ENCODE results near the gene KCNA2.

The KCNA2 gene

GRCh38 chr1:110604586-110605148 lies 1.5 kb downstream of the KCNA2 start:
- H3K27me3 ChIP-seq (ENCODE audit: insufficient read depth, poor library complexity, severe bottlenecking), result peaks cover 46% of the 10 kb centered on the region
- H3K27ac ChIP-seq (replicated peaks), result no peak overlapping the region
- H3K4me3 ChIP-seq (replicated peaks; ENCODE audit: insufficient read depth, low read length), result no peak overlapping the region
- TF ChIP-seq POLR2AphosphoS5 (IDR thresholded peaks at IDR 0.05; ENCODE audit: low read depth), result no peak
- TF ChIP-seq SPI1 (IDR thresholded peaks at IDR 0.05; ENCODE audit: borderline replicate concordance, low read depth), result no peak
- TF ChIP-seq, protein P1, sequence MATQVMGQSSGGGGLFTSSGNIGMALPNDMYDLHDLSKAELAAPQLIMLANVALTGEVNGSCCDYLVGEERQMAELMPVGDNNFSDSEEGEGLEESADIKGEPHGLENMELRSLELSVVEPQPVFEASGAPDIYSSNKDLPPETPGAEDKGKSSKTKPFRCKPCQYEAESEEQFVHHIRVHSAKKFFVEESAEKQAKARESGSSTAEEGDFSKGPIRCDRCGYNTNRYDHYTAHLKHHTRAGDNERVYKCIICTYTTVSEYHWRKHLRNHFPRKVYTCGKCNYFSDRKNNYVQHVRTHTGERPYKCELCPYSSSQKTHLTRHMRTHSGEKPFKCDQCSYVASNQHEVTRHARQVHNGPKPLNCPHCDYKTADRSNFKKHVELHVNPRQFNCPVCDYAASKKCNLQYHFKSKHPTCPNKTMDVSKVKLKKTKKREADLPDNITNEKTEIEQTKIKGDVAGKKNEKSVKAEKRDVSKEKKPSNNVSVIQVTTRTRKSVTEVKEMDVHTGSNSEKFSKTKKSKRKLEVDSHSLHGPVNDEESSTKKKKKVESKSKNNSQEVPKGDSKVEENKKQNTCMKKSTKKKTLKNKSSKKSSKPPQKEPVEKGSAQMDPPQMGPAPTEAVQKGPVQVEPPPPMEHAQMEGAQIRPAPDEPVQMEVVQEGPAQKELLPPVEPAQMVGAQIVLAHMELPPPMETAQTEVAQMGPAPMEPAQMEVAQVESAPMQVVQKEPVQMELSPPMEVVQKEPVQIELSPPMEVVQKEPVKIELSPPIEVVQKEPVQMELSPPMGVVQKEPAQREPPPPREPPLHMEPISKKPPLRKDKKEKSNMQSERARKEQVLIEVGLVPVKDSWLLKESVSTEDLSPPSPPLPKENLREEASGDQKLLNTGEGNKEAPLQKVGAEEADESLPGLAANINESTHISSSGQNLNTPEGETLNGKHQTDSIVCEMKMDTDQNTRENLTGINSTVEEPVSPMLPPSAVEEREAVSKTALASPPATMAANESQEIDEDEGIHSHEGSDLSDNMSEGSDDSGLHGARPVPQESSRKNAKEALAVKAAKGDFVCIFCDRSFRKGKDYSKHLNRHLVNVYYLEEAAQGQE (IDR thresholded peaks at IDR 0.05; ENCODE audit: insufficient replicate concordance, low read depth), result no peak
- TF ChIP-seq GABPA (IDR thresholded peaks at IDR 0.05; ENCODE audit: low read depth), result no peak
- TF ChIP-seq, protein P2, sequence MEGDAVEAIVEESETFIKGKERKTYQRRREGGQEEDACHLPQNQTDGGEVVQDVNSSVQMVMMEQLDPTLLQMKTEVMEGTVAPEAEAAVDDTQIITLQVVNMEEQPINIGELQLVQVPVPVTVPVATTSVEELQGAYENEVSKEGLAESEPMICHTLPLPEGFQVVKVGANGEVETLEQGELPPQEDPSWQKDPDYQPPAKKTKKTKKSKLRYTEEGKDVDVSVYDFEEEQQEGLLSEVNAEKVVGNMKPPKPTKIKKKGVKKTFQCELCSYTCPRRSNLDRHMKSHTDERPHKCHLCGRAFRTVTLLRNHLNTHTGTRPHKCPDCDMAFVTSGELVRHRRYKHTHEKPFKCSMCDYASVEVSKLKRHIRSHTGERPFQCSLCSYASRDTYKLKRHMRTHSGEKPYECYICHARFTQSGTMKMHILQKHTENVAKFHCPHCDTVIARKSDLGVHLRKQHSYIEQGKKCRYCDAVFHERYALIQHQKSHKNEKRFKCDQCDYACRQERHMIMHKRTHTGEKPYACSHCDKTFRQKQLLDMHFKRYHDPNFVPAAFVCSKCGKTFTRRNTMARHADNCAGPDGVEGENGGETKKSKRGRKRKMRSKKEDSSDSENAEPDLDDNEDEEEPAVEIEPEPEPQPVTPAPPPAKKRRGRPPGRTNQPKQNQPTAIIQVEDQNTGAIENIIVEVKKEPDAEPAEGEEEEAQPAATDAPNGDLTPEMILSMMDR (IDR thresholded peaks at IDR 0.05; ENCODE audit: insufficient read depth, low read length), result no peak
- DNase-seq (ENCODE audit: low read depth in 1 of 2, low spot score in 1 of 2), result no peak

- TF ChIP-seq GABPA (IDR thresholded peaks at IDR 0.05; ENCODE audit: low read depth), result no peak
- TF ChIP-seq, protein P2 (IDR thresholded peaks at IDR 0.05; ENCODE audit: insufficient read depth, low read length), result no peak
- no peak overlapping the region for H3K4me3 ChIP-seq (replicated peaks; ENCODE audit: insufficient read depth, low read length)
- DNase-seq (ENCODE audit: low read depth in 1 of 2, low spot score in 1 of 2), result no peak
- H3K27ac ChIP-seq (replicated peaks), result no peak overlapping the region
- peaks cover 33% of the 10 kb centered on the region for H3K27me3 ChIP-seq (ENCODE audit: insufficient read depth, poor library complexity, severe bottlenecking)
Measured at GRCh38 chr1:110603058-110603457, 3.1 kb downstream of the KCNA2 start.

GRCh38 chr1:110602466-110602865 lies 3.7 kb downstream of the KCNA2 start:
- TF ChIP-seq SPI1 (IDR thresholded peaks at IDR 0.05; ENCODE audit: borderline replicate concordance, low read depth) (no peak), POLR2AphosphoS5 (IDR thresholded peaks at IDR 0.05; ENCODE audit: low read depth) (no peak), GABPA (IDR thresholded peaks at IDR 0.05; ENCODE audit: low read depth) (no peak)
- TF ChIP-seq, protein P1 (IDR thresholded peaks at IDR 0.05; ENCODE audit: insufficient replicate concordance, low read depth), result no peak
- TF ChIP-seq, protein P2 (IDR thresholded peaks at IDR 0.05; ENCODE audit: insufficient read depth, low read length), result no peak
- Histone ChIP-seq H3K27me3 (ENCODE audit: insufficient read depth, poor library complexity, severe bottlenecking) (peaks cover 27% of the 10 kb centered on the region), H3K4me3 (replicated peaks; ENCODE audit: insufficient read depth, low read length) (no peak overlapping the region), H3K27ac (replicated peaks) (no peak overlapping the region)
- DNase-seq (ENCODE audit: low read depth in 1 of 2, low spot score in 1 of 2), result no peak

GRCh38 chr1:110601332-110601731 lies 4.8 kb downstream of the KCNA2 start:
- no peak for DNase-seq (ENCODE audit: low read depth in 1 of 2, low spot score in 1 of 2)
- Histone ChIP-seq H3K27me3 (ENCODE audit: insufficient read depth, poor library complexity, severe bottlenecking) (peaks cover 20% of the 10 kb centered on the region), H3K4me3 (replicated peaks; ENCODE audit: insufficient read depth, low read length) (no peak overlapping the region), H3K27ac (replicated peaks) (no peak overlapping the region)
- TF ChIP-seq, protein P1 (IDR thresholded peaks at IDR 0.05; ENCODE audit: insufficient replicate concordance, low read depth), result no peak
- TF ChIP-seq GABPA (IDR thresholded peaks at IDR 0.05; ENCODE audit: low read depth), result no peak
- TF ChIP-seq SPI1 (IDR thresholded peaks at IDR 0.05; ENCODE audit: borderline replicate concordance, low read depth), result no peak
- no peak for TF ChIP-seq POLR2AphosphoS5 (IDR thresholded peaks at IDR 0.05; ENCODE audit: low read depth)
- TF ChIP-seq, protein P2 (IDR thresholded peaks at IDR 0.05; ENCODE audit: insufficient read depth, low read length), result no peak

All from HL-60 (cell line).